ENCODE results near the gene STXBP4.

STXBP4 gene

GRCh38 chr17:55215711-55216110 lies 247.1 kb downstream of the STXBP4 start:
- DNase-seq: no peak
- peaks cover 2% of the 10 kb centered on the region for H3K27me3 Mint-ChIP-seq
- no peak overlapping the region for H3K27ac Mint-ChIP-seq
- ATAC-seq: no peak
- no peaks in the 10 kb centered on the region for H3K4me1 Mint-ChIP-seq
- H3K9me3 Mint-ChIP-seq: no peaks in the 10 kb centered on the region
- no peaks in the 10 kb centered on the region for H3K36me3 Mint-ChIP-seq (ENCODE audit: low read depth)
- no peak overlapping the region for H3K4me3 Mint-ChIP-seq

DNA sequence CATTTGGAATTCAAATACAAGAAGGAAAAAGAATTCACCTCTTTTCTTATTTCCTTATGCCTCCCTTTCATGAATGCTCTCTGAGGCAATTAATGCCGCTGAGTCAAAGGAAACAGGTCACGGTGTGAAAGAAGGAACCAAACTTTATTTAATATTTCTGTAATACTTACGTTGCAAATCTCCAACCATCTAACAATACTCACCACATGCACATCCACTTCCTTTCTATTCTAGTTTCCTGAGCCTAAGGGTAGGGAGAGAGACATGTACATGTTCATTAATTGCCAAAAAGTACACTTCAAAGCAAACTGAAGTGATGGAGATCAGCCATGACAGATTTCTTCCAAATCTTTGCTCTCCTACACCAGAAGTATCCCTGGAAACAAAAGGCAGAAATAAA lies 248.3 kb downstream of the STXBP4 start:
- Mint-ChIP-seq H3K4me3 (no peak overlapping the region), H3K36me3 (ENCODE audit: low read depth) (no peaks in the 10 kb centered on the region), H3K9me3 (no peaks in the 10 kb centered on the region), H3K27ac (no peak overlapping the region), H3K4me1 (no peaks in the 10 kb centered on the region), H3K27me3 (peaks cover 2% of the 10 kb centered on the region)
- DNase-seq (no peak), ATAC-seq (no peak)

DNA sequence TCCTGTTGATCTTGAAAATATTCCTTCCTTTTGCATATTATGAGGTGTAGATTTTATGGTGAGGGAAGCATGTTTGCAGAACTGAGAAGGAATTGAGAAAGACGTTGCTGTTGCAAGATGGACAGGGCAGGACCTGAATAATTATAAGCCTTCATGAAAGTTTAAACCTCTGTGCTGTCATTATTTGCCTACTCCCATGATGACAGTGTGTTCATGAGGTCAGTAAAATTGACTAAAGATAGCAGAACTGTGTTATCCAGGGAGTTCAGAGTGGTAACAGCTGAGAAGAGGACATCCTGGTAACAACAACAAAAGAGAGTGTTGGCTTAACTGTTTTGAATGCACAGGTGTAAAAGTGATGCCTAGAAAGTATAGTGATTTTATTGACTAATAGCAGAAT lies 250.9 kb downstream of the STXBP4 start:
- H3K4me1 Mint-ChIP-seq: no peaks in the 10 kb centered on the region
- no peak overlapping the region for H3K4me3 Mint-ChIP-seq
- DNase-seq (no peak), ATAC-seq (no peak)
- H3K27ac Mint-ChIP-seq: no peak overlapping the region
- H3K9me3 Mint-ChIP-seq: no peaks in the 10 kb centered on the region
- H3K27me3 Mint-ChIP-seq: peaks cover 2% of the 10 kb centered on the region
- H3K36me3 Mint-ChIP-seq (ENCODE audit: low read depth): no peaks in the 10 kb centered on the region

- H3K27ac Mint-ChIP-seq: no peak overlapping the region
- no peak overlapping the region for H3K4me3 Mint-ChIP-seq
- H3K27me3 Mint-ChIP-seq: peaks cover 2% of the 10 kb centered on the region
- ATAC-seq: no peak
- DNase-seq: no peak
- no peaks in the 10 kb centered on the region for H3K36me3 Mint-ChIP-seq (ENCODE audit: low read depth)
- H3K9me3 Mint-ChIP-seq: no peaks in the 10 kb centered on the region
- no peaks in the 10 kb centered on the region for H3K4me1 Mint-ChIP-seq
Measured at GRCh38 chr17:55219934-55220333, 251.4 kb downstream of the STXBP4 start.
